ENCODE results near the gene BTG4.
A peak's percentile ranks its signal among the peaks of the same experiment; 100 is the strongest.

Gene BTG4

GRCh38 chr11:111452817-111453552 lies 59.2 kb downstream of the BTG4 start:
- DNase-seq, result no peak

- no peak for DNase-seq
Observed at GRCh38 chr11:111452146-111452545, 60.0 kb downstream of the BTG4 start.

DNA sequence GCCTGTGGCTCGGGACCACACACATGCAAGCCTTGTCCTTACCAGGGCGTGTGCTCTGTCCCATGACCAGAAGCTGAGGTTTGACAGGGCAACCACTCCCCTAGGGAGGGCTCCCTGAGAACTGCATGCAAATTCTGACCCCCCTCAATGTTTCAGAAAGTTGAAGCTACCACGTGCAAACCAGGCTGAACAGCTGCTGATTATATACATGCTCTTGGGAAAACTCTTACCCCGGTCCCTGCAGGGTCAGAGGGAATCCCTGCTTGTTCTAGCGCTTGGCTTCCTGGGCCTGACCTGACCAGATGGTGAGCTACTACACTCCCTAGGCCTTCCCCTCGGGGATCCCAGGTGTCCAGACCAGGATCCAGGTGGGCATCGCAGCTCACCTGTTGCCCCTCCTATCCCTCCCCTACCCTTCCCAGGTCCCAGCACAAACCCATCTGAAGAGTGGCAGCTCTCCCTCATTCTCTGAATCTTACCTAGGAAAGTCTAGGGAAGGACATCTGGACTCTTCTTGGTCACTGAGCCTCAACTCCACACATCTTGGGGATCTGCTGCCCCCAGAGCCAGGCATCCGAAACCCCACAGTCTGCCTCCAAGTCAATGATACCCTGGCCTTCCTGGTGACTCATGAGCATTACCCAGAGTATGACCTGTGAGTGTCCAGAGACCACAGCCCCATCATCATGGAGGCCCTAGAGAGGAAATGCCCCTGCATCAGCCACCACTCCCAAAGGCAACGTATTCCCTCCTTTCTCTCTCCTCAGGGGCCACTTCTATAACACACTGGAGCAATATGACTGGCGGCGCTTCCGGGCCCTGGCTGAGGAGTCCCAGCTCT lies 61.5 kb downstream of the BTG4 start:
- DNase-seq, result no peak

DNA sequence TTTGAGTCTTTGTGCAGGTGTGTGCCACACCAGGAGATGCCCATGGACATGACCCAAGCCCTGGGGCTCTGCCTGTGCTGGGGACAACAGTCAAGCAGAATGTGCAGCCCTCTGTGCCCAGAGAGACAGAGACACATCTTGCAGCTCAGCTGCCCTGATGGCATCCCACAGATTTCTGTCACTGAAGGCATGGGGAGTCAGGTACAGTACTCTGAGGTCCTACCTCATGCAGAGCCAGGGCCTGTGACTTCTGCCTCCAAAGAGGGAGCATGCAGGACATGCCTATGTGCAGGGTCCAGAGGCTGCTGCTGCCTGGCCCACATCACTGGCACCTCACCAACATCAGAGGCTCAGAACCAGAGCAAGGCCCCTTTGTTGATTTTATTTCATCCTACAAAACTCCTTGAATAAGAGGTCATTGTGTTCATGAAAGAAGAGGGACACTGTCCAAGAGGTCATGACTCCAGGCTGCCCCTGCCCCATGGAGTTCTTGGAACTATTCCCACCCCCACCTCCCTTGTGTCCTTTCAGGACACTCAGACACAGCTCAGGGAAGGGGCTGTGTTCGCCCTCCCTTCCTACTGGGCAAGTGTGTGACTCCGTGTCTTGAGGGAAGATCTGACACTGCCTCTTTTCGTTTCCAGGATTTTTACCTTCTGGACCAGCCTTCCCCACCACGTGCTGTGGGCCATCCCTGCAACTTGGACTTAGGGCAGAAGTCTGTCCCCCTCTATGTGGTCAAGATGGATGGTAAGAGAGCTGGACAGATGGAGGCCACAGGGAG lies 62.3 kb downstream of the BTG4 start:
- no peak for DNase-seq

DNA sequence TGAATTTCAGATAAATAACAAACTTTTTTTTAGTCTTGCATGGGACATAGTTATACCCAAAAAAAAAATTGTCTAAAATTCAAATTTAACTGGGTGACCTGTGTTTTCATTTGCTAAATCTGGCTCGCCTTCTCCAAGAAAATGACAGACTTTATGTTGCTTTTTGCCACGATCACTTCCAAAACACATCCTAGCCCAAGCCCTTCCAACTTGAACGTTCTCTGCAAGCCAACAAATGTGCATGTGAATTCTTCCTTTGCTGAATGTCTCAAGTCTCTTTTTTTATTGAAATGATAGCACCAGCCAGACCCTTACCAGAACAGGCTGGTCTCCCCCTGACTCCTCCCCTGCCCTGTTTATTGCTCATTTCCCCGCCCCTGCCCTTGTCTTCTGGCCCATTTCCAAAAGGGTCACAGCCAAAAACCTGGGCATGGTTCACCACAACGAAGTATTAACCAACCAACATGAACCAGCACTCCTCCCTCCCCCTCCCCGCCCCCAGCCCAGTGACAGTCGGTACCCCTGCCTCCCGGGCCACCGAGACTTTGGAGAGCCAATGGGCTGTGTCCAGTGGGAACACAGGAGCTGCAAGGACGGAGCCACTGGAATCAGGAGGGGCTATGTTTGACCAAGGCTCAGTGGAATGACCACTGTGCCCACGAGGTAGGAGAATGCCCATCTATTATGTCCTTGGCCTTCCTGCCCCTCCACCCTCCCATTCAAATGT lies 63.2 kb downstream of the BTG4 start:
- DNase-seq, result no peak

DNA sequence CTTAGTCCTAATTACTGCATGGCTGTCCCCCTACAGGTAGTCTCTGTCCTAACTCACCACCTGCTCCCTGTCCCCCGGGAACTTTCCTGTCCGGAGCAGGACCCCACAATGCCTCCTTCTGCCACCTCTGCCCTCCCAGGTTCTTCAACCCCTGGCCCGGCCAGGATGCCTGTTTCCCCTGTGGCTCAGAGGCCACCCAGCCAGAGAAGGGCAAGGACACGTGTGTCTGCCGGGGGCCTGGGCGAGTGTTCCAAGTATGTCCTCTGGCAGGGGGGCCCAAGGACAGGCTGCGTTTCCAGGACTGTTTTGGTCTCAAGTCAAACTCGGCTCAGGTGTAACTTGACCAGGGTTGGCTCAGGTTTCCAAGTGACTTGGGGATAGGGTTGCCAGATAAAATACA lies 63.8 kb downstream of the BTG4 start:
- no peak for DNase-seq

GRCh38 chr11:111447931-111448330 lies 64.3 kb downstream of the BTG4 start:
- no peak for DNase-seq

DNA sequence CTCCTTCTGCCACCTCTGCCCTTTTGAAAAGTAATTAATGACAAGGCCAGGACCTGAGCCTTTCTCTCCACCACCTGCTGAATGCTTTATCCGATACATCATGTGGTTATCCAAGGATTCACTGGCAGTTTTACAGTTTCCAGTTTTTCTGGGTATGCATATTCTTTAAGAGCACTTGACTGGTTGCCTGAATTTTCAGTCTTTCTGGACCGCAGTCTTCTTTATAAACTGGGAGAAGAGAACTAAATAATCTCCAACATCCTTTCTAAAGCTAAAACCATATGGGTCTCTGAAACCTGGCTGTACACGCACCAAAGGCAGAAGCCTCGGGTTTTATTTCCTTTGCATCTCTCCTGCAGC lies 65.1 kb downstream of the BTG4 start:
- no peak for DNase-seq

- peak; percentile 87 for DNase-seq
Observed at GRCh38 chr11:111446404-111447111, 65.6 kb downstream of the BTG4 start.

DNA sequence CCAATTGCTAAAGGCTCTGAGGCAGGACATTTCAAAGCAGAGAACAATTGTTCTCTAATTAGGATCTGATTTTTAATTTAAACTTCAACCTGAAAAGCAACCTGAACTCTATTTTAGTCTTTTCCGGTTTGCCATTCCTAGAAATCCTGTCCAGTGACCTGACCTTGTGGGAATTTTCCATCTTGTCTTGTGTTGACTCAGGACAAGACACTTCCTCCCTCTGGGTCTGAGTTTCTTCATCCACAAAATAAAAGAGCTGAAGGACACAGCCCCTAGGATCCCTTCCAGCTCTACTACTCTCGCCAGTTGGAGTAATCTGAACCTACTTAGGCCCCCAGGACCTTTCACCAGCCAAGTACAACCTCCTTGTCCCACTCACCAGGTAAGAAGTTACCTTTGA lies 66.6 kb downstream of the BTG4 start:
- no peak for DNase-seq

Measured in NCI-H774 (cell line).